ENCODE measurements around the gene CLBA1.

GRCh38 chr14:104953896-104954656 is 31.5 kb upstream of the CLBA1 start:
- TF ChIP-seq CTCF (IDR thresholded peaks at IDR 0.05) (no peak), POLR2A (IDR thresholded peaks at IDR 0.05) (no peak), POLR2AphosphoS5 (IDR thresholded peaks at IDR 0.05) (no peak)
